Measurements from ENCODE around the gene DGKD. TPM values are rescaled to one million over a fixed set of nuclear protein-coding genes. Genes with fewer than 3 reads are reported as not detected.

Gene DGKD
- total and polyA plus RNA-seq, 9 of the 15 experiments (the other 6 are each of a cell fraction or from before 2014, with no cell fraction given), result 0.52 to 29.5 (median 10.6) TPM

DNA sequence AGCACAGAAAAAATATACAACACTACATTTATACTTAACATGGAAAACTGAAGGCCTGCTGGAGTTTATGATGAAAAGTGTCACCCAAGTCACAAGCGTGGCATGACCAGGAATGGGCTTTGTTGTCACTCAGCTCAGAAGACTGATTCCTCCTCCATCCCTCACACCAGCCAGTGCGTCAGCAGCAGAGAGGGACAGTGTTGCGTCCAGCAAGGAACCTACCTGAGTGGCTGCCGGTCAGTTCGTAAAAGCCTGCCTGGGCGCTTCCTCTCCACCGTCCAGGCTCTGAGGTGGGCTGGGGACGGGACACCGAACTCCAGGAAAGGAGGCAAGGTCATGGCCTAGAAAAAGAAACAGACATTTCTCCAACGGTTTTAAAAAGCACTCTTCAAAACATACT, 134.8 kb downstream of the DGKD start (continued):
- no peak for TF ChIP-seq YY1 (IDR thresholded peaks at IDR 0.05; ENCODE audit: borderline replicate concordance in 1 of 3, control insufficient read depth in 1 of 3, extremely low read depth in 1 of 3, insufficient read depth in 3 of 3, insufficient read length in 1 of 3, insufficient replicate concordance in 2 of 3, low read depth in 1 of 3, low read length in 2 of 3)
- TF ChIP-seq HNRNPK (IDR thresholded peaks at IDR 0.05; ENCODE audit: low read depth, low read length, poor library complexity, severe bottlenecking), result no peak
- TF ChIP-seq ZNF780A (CRISPR knock-in tag; IDR thresholded peaks at IDR 0.05), result no peak
- TF ChIP-seq KLF13 (tag; IDR thresholded peaks at IDR 0.05; ENCODE audit: borderline replicate concordance, low read depth), result no peak
- TF ChIP-seq SMAD3 (CRISPR knock-in tag; conservative IDR thresholded peaks at IDR 0.05), result no peak
- TF ChIP-seq MCM2 (IDR thresholded peaks at IDR 0.05; ENCODE audit: low read depth), result no peak
- TF ChIP-seq KLF16 (IDR thresholded peaks at IDR 0.05), result no peak

DNA sequence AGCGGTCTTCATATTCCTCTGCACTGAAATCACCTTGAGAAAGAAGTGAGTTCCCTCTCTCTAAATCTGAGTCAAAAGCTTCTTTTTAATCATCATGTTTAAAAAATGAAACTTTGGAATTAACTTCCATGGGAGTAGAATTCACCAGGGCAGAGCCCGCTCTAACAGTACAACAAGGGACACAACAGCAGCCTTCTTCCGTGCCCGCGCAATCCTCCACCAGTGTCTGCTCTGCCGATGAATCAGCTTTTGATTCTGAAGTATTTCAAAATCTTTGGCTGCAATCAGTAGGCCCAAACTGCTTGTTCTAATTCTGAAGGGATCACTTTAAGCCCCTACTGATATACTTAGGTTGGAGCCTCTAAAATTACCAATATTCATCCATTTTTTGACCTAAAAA, 135.4 kb downstream of the DGKD start:
- in situ Hi-C loops (cut with MboI), result no loop called here
- TF ChIP-seq ZNF121 (CRISPR knock-in tag; conservative IDR thresholded peaks at IDR 0.05) (no peak), ESRRB (CRISPR knock-in tag; IDR thresholded peaks at IDR 0.05; ENCODE audit: borderline replicate concordance) (no peak), KLF10 (CRISPR knock-in tag; IDR thresholded peaks at IDR 0.05) (no peak), HIVEP1 (CRISPR knock-in tag; IDR thresholded peaks at IDR 0.05) (no peak), SP1 (CRISPR knock-in tag; IDR thresholded peaks at IDR 0.05) (no peak), HCFC1 (IDR thresholded peaks at IDR 0.05; ENCODE audit: low read depth, low read length) (no peak), NR2F6 (CRISPR knock-in tag; IDR thresholded peaks at IDR 0.05) (no peak), ZC3H11A (IDR thresholded peaks at IDR 0.05; ENCODE audit: low read depth, low read length) (no peak), ASH1L (IDR thresholded peaks at IDR 0.05; ENCODE audit: borderline replicate concordance, low read depth, partially characterized antibody) (no peak), ZFP1 (CRISPR knock-in tag; IDR thresholded peaks at IDR 0.05) (no peak), ZNF57 (CRISPR knock-in tag; IDR thresholded peaks at IDR 0.05) (no peak), HOXB6 (CRISPR knock-in tag; IDR thresholded peaks at IDR 0.05; ENCODE audit: borderline replicate concordance) (no peak)
- TF ChIP-seq, protein P1, sequence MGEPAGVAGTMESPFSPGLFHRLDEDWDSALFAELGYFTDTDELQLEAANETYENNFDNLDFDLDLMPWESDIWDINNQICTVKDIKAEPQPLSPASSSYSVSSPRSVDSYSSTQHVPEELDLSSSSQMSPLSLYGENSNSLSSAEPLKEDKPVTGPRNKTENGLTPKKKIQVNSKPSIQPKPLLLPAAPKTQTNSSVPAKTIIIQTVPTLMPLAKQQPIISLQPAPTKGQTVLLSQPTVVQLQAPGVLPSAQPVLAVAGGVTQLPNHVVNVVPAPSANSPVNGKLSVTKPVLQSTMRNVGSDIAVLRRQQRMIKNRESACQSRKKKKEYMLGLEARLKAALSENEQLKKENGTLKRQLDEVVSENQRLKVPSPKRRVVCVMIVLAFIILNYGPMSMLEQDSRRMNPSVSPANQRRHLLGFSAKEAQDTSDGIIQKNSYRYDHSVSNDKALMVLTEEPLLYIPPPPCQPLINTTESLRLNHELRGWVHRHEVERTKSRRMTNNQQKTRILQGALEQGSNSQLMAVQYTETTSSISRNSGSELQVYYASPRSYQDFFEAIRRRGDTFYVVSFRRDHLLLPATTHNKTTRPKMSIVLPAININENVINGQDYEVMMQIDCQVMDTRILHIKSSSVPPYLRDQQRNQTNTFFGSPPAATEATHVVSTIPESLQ (CRISPR knock-in tag; IDR thresholded peaks at IDR 0.05), result no peak
- TF ChIP-seq, protein P2, sequence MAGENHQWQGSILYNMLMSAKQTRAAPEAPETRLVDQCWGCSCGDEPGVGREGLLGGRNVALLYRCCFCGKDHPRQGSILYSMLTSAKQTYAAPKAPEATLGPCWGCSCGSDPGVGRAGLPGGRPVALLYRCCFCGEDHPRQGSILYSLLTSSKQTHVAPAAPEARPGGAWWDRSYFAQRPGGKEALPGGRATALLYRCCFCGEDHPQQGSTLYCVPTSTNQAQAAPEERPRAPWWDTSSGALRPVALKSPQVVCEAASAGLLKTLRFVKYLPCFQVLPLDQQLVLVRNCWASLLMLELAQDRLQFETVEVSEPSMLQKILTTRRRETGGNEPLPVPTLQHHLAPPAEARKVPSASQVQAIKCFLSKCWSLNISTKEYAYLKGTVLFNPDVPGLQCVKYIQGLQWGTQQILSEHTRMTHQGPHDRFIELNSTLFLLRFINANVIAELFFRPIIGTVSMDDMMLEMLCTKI (IDR thresholded peaks at IDR 0.05; ENCODE audit: partially characterized antibody), result no peak

More for the DNA sequence above, 135.4 kb downstream of the DGKD start:
- no TSS peak for BruUV-seq (replicated peaks)
- Histone ChIP-seq H3K27ac (ENCODE audit: extremely low read depth, low read depth, low read length) (no peak overlapping the region), H3K9ac (ENCODE audit: insufficient read depth in 1 of 2, low read depth in 2 of 2, low read length in 2 of 2) (no peak overlapping the region), H3K4me1 (replicated peaks in 1 of 2; ENCODE audit: control insufficient read depth in 2 of 2, insufficient read depth in 2 of 2, low read length in 2 of 2) (peaks cover 0 to 4% of the 10 kb centered on the region in 2 experiments; a peak in 3 of 5 replicates), H3K27me3 (ENCODE audit: control insufficient read depth in 2 of 2, insufficient read depth in 2 of 2, low read length in 2 of 2) (no peaks in the 10 kb centered on the region), H3K36me3 (ENCODE audit: control insufficient read depth, insufficient read depth, low read length) (peaks cover 11% of the 10 kb centered on the region; the same call in 1 of the 3 replicates), H3K9me3 (replicated peaks; ENCODE audit: control insufficient read depth, insufficient read depth, low read depth, low read length) (no peaks in the 10 kb centered on the region), H4K20me1 (replicated peaks; ENCODE audit: control insufficient read depth, insufficient read depth, low read length) (no peaks in the 10 kb centered on the region), H3K4me2 (ENCODE audit: insufficient read depth, low read length) (no peak overlapping the region), H3K79me2 (ENCODE audit: control insufficient read depth, insufficient read depth, low read length) (no peaks in the 10 kb centered on the region), H3K9me1 (ENCODE audit: control insufficient read depth, insufficient read depth, low read length) (no peaks in the 10 kb centered on the region), H2AFZ (ENCODE audit: low read depth, low read length) (no peak overlapping the region), H3K4me3 (no peak overlapping the region)
- POLR2A ChIA-PET, result interaction anchor here (0.6 kb wide), 1 partner anchor 19 kb away, joined by 3 read pairs; no protein-coding TSS in a partner anchor
- FAIRE-seq (no peak), ATAC-seq (no peak), DNase-seq (ENCODE audit: extremely low read depth in 1 of 4, low spot score in 3 of 4) (no peak)
- intact Hi-C loops (cut with micrococcal nuclease), result no loop called here
- CTCF ChIA-PET (ENCODE audit: low intra/inter-chr PET ratio), result no interaction called here
- WGBS (ENCODE audit: insufficient coverage, low coverage, missing lambda C conversion rate), result 84% methylated on average over 6 of the region's 6 CpGs
